ENCODE data around the gene CMIP.

Gene CMIP

GRCh38 chr16:81611721-81612120 is 167.1 kb downstream of the CMIP start:
- TF ChIP-seq CTCF (IDR thresholded peaks at IDR 0.05; ENCODE audit: low read depth, low read length, missing control alignments): no peak
- DNase-seq (ENCODE audit: low read depth): no peak
- H3K4me3 ChIP-seq (ENCODE audit: low read depth, low read length): no peak overlapping the region

DNA sequence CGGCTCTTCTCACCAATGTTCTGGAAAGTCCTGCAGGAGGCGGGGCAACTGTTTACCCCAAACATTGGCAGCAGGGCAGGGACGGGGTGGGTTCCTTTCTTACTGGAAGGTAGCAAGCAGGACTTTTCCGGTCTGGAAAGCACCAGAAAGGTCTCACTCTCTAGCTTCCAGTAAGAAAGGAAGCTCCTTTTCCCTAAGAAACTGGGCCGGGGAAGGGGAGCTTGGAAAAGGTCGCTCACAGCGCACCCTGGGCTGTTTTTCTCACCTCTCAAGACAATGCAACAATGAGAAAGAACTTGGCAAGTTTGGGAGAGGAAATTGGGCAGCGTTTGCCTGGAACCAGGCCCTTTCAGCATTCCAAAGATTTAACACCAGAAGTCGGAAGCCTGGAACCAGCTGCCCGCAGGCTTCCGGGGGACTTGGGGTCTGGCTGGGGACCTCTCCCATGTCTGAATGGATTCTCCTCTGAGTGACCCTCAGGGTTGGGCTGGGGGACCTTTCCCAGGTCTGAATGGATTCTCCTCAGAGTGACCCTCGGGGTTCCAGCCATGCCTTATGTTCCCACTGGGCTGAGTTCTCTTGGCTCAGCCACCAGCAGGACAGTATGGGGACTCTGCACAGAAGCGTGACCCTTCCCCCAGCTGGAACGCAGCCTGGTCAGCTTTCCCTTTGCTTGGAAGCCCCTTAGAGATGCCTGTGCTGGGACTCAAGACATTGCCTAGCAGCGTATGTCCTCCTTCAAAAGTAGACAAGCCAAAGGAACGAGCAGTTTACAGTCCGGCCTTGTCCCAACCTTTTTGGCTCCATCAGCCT is 167.9 kb downstream of the CMIP start:
- H3K4me3 ChIP-seq (ENCODE audit: low read depth, low read length): no peak overlapping the region
- no peak for TF ChIP-seq CTCF (IDR thresholded peaks at IDR 0.05; ENCODE audit: low read depth, low read length, missing control alignments)
- no peak for DNase-seq (ENCODE audit: low read depth)

- H3K4me3 ChIP-seq (ENCODE audit: low read depth, low read length): no peak overlapping the region
- DNase-seq (ENCODE audit: low read depth): no peak
- no peak for TF ChIP-seq CTCF (IDR thresholded peaks at IDR 0.05; ENCODE audit: low read depth, low read length, missing control alignments)
Observed at GRCh38 chr16:81614171-81614570, 169.6 kb downstream of the CMIP start.

DNA sequence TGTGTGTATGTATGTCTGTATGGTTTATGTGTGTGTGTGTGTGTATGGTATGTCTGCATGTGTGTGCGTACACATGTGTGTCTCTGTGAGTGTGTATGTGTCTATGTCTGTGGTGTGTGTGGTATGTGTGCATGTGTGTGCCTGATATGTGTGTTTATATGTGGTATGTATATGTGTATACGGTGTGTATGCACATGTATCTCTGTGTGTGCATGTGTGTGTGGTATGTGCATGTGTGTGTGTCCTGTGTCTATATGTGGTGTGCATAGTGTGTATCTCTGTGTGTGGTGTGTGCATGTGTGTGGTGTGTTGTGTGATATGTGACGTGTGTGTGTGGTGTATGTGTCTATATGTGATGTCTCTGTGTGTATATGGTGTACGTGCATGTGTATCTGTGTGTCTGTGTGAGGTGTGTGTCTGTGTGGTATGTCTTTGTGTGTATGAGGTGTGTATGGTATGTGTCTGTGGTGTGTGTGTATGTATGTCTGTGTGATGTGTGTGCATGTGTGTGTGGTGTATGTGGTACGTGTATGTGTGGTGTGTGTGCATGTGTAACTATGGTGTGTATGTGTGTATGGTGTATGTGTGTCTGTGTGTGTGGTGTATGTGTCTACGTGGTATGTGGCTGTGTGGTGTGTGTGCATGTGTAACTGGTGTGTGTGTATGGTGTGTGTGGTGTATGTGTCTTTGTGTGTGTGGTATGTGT is 170.2 kb downstream of the CMIP start:
- no peak for TF ChIP-seq CTCF (IDR thresholded peaks at IDR 0.05; ENCODE audit: low read depth, low read length, missing control alignments)
- no peak overlapping the region for H3K4me3 ChIP-seq (ENCODE audit: low read depth, low read length)

GRCh38 chr16:81615411-81615810 is 170.8 kb downstream of the CMIP start:
- no peak for TF ChIP-seq CTCF (IDR thresholded peaks at IDR 0.05; ENCODE audit: low read depth, low read length, missing control alignments)
- no peak for DNase-seq (ENCODE audit: low read depth)
- no peak overlapping the region for H3K4me3 ChIP-seq (ENCODE audit: low read depth, low read length)

More for the DNA sequence above, 170.2 kb downstream of the CMIP start:
- no peak for DNase-seq (ENCODE audit: low read depth)

DNA sequence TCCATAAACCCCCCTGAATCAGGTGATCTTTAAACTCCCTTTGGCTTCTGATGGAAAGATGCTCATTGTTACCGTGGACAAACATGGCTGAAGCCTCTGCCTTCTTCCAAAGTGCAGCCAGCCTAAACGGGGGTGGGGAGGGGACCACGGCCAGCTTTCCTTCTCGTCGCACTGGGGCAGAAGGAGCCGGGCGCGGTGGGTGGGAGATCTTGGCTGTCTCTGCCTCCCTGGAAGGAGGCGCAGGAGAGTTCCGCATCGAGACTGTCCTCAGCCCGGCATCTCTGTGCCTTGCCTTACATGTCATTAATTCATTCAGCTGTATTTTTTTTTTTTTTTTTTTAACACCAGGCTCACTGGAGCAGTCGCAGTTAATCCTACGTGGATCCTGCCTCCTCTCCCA is 171.2 kb downstream of the CMIP start:
- DNase-seq (ENCODE audit: low read depth): no peak
- no peak for TF ChIP-seq CTCF (IDR thresholded peaks at IDR 0.05; ENCODE audit: low read depth, low read length, missing control alignments)

More for the DNA sequence above, 171.2 kb downstream of the CMIP start:
- H3K4me3 ChIP-seq (ENCODE audit: low read depth, low read length): no peak overlapping the region

All from GM12864 (cell line).